Left renal cortex interstitium (tissue), 4 donors: ENCODE data around the gene CD320. TPM values are rescaled to one million over a fixed set of nuclear protein-coding genes. Genes with fewer than 3 reads are reported as not detected.

Experiments used
- DNase-seq, 4 donors: peaks; one replicate each; pipeline ENCODE4 v3.0.0-alpha.2; 2013; ENCODE audit warnings: low read depth in 4 of 4, low spot score in 2 of 4, missing footprints in 1 of 4
- polyA plus RNA-seq, 4 donors: library from polyadenylated mRNA; unstranded; fragments of 120-200 nt; gene quantifications; one replicate each; pipeline ENCODE4 v1.2.1, GENCODE V29; 2013; ENCODE audit not compliant: insufficient read length in 4 of 4

Gene CD320
- polyA plus RNA-seq, 4 donors = 30.0 to 47.7 (median 39.6) TPM

- no peak for DNase-seq
These were observed 52.6 kb downstream of the CD320 start for GRCh38 chr19:8255426-8256125.

GRCh38 chr19:8254286-8255001 is 53.7 kb downstream of the CD320 start:
- DNase-seq = no peak

GRCh38 chr19:8253678-8254077 is 54.5 kb downstream of the CD320 start:
- DNase-seq = no peak

- DNase-seq = peak in 3 of 4 donors; percentile 21 to 76 (median 62)
These were observed 55.1 kb downstream of the CD320 start for GRCh38 chr19:8252922-8253589.

Other genes starting within 250 kb of the CD320 start
- 10 to 100 TPM; 28.0 to 50.5 (median 34.4) TPM for gene FBN3, start 158.8 kb downstream of the CD320 start, polyA plus RNA-seq
- 10 to 100 TPM; 33.5 to 53.5 (median 49.1) TPM for gene CERS4, start 99.0 kb downstream of the CD320 start, polyA plus RNA-seq
- 10 to 100 TPM; 43.4 to 69.9 (median 54.2) TPM for gene NDUFA7, start 13.0 kb upstream of the CD320 start, polyA plus RNA-seq
- gene RPS28, start 13.1 kb upstream of the CD320 start, polyA plus RNA-seq = 100 to 1,000 TPM; 436 to 644 (median 479) TPM
- 10 to 100 TPM in 3 of 4 donors, 1 to 10 TPM in 1; 8.1 to 16.2 (median 14.4) TPM for gene KANK3, start 34.9 kb upstream of the CD320 start, polyA plus RNA-seq
- gene ANGPTL4, start 55.8 kb upstream of the CD320 start, polyA plus RNA-seq = 1 to 10 TPM; 1.9 to 4.9 (median 3.1) TPM
- gene RAB11B, start 82.0 kb upstream of the CD320 start, polyA plus RNA-seq = 100 to 1,000 TPM; 121 to 180 (median 168) TPM
- 10 to 100 TPM; 11.4 to 20.8 (median 15.7) TPM for gene MARCHF2, start 104.9 kb upstream of the CD320 start, polyA plus RNA-seq
- 100 to 1,000 TPM; 354 to 431 (median 393) TPM for gene HNRNPM, start 136.6 kb upstream of the CD320 start, polyA plus RNA-seq
- gene PRAM1, start 194.3 kb upstream of the CD320 start, polyA plus RNA-seq = 1 to 10 TPM in 3 of 4 donors, under 1 TPM in 1; 0.70 to 3.0 (median 1.9) TPM
- gene ZNF414, start 205.8 kb upstream of the CD320 start, polyA plus RNA-seq = 10 to 100 TPM; 16.9 to 35.9 (median 25.8) TPM